Hair follicular keratinocyte (primary cell): ENCODE measurements around the gene HS3ST6. TPM values are rescaled to one million over a fixed set of nuclear protein-coding genes. Genes with fewer than 3 reads are reported as not detected.

Experiments used
- total RNA-seq: library from RNA; depleted of rRNA; stranded (reverse); fragments of >200 nt; gene quantifications from 2 replicates; pipeline ENCODE4 v1.2.3, GENCODE V29; 2015

HS3ST6 gene
- total RNA-seq, result not detected in 2 replicates

GRCh38 chr16:1918351-1919326, at the start of gene HS3ST6:
Gene HS3ST6, minus strand, starts transcription at chr16:1918415. Its CDS starts 92 bp downstream, at chr16:1918323.

GRCh38 chr16:1966460-1966859, 48.2 kb upstream of the HS3ST6 start, which contains the start of gene RNF151:
Gene RNF151, plus strand, starts transcription at chr16:1966856. Its CDS starts 26 bp downstream, at chr16:1966882.

GRCh38 chr16:1964506-1965395, 46.5 kb upstream of the HS3ST6 start, which contains the start of gene RPS2:
Gene RPS2, minus strand, starts transcription at chr16:1964826. Its CDS starts 201 bp downstream, at chr16:1964625.

GRCh38 chr16:1959269-1960039, 41.2 kb upstream of the HS3ST6 start, which contains the start of gene NDUFB10:
Gene NDUFB10, plus strand, starts transcription at chr16:1959538. Its CDS starts 87 bp downstream, at chr16:1959625.

GRCh38 chr16:1942810-1943726, 24.9 kb upstream of the HS3ST6 start, which contains the start of gene MSRB1:
Gene MSRB1, minus strand, starts transcription at chr16:1943199. Its CDS starts 43 bp downstream, at chr16:1943156.

GRCh38 chr16:1871974-1872635, 46.1 kb downstream of the HS3ST6 start, which contains the start of gene MEIOB:
Gene MEIOB, minus strand, starts transcription at chr16:1872164. Its CDS starts 3,989 bp downstream, at chr16:1868175.

Other genes with a start within 250 kb of the HS3ST6 start
- gene JPT2, start 240.1 kb downstream of the HS3ST6 start, total RNA-seq, result 68.1 and 84.7 TPM in 2 replicates
- 7.4 and 28.2 TPM in 2 replicates for gene MAPK8IP3, start 212.2 kb downstream of the HS3ST6 start, total RNA-seq
- 53.2 and 65.0 TPM in 2 replicates for gene NME3, start 146.9 kb downstream of the HS3ST6 start, total RNA-seq
- 2.6 and 3.3 TPM in 2 replicates for gene EME2, start 145.6 kb downstream of the HS3ST6 start, total RNA-seq
- gene MRPS34, start 145.3 kb downstream of the HS3ST6 start, total RNA-seq, result 136 and 217 TPM in 2 replicates
- 29.6 and 50.4 TPM in 2 replicates for gene SPSB3, start 135.8 kb downstream of the HS3ST6 start, total RNA-seq
- 95.2 and 178 TPM in 2 replicates for gene NUBP2, start 135.5 kb downstream of the HS3ST6 start, total RNA-seq
- not detected in 2 replicates for gene IGFALS, start 124.7 kb downstream of the HS3ST6 start, total RNA-seq
- gene HAGH, start 91.6 kb downstream of the HS3ST6 start, total RNA-seq, result 59.8 and 73.5 TPM in 2 replicates
- 32.2 and 34.9 TPM in 2 replicates for gene FAHD1, start 91.2 kb downstream of the HS3ST6 start, total RNA-seq
- 0.08 TPM in 1 of 2 replicates, not detected in the other for gene MEIOB, start 46.3 kb downstream of the HS3ST6 start, total RNA-seq
- 6.3 and 6.4 TPM in 2 replicates for gene MSRB1, start 24.8 kb upstream of the HS3ST6 start, total RNA-seq
- gene RPL3L, start 36.3 kb upstream of the HS3ST6 start, total RNA-seq, result 0.55 TPM in 1 of 2 replicates, not detected in the other
- 168 and 283 TPM in 2 replicates for gene NDUFB10, start 41.1 kb upstream of the HS3ST6 start, total RNA-seq
- 4,608 and 4,861 TPM in 2 replicates for gene RPS2, start 46.4 kb upstream of the HS3ST6 start, total RNA-seq
- gene RNF151, start 48.4 kb upstream of the HS3ST6 start, total RNA-seq, result 0.16 TPM in 1 of 2 replicates, not detected in the other
- 85.0 and 114 TPM in 2 replicates for gene TBL3, start 53.6 kb upstream of the HS3ST6 start, total RNA-seq
- gene NOXO1, start 63.1 kb upstream of the HS3ST6 start, total RNA-seq, result 1.2 and 2.1 TPM in 2 replicates
- 21.3 and 23.3 TPM in 2 replicates for gene GFER, start 65.8 kb upstream of the HS3ST6 start, total RNA-seq
- 0.68 and 5.4 TPM in 2 replicates for gene SYNGR3, start 71.6 kb upstream of the HS3ST6 start, total RNA-seq
- 62.8 and 87.5 TPM in 2 replicates for gene ZNF598, start 91.4 kb upstream of the HS3ST6 start, total RNA-seq
- 0.68 TPM in 1 of 2 replicates, not detected in the other for gene NPW, start 101.4 kb upstream of the HS3ST6 start, total RNA-seq
- gene NHERF2, start 108.5 kb upstream of the HS3ST6 start, total RNA-seq, result 7.6 and 7.9 TPM in 2 replicates
- gene NTHL1, start 129.4 kb upstream of the HS3ST6 start, total RNA-seq, result 23.2 and 40.5 TPM in 2 replicates
- 22.3 and 23.4 TPM in 2 replicates for gene TSC2, start 129.6 kb upstream of the HS3ST6 start, total RNA-seq
- gene PKD1, start 217.5 kb upstream of the HS3ST6 start, total RNA-seq, result 44.1 and 44.7 TPM in 2 replicates
- not detected in 2 replicates for gene RAB26, start 230.2 kb upstream of the HS3ST6 start, total RNA-seq
- 70.1 and 85.1 TPM in 2 replicates for gene TRAF7, start 237.4 kb upstream of the HS3ST6 start, total RNA-seq